Astrocyte of the spinal cord (primary cell): ENCODE data around the gene LRRC2.

Experiments
- DNase-seq: peaks from one replicate; pipeline ENCODE4 v3.0.0; 2011; ENCODE audit warnings: low read depth, low spot score
- H3K4me3 ChIP-seq: 2 replicates; pipeline ENCODE4 v1.5.1; 2011; ENCODE audit warnings: low read depth, mild to moderate bottlenecking, low read length, moderate library complexity
- CTCF ChIP-seq: IDR thresholded peaks from 2 replicates; pipeline ENCODE4 v1.5.1; 2012; ENCODE audit warnings: low read depth, mild to moderate bottlenecking, low read length, inconsistent platforms
- in situ Hi-C: cut with HindIII; loops from 2 replicates; pipeline ENCODE4 v1.10.0; 2017; ENCODE audit warnings: low sequenced_read_pairs

LRRC2 gene

GRCh38 chr3:46558184-46559043 is 7.7 kb downstream of the LRRC2 start:
- peak; percentile 76 for TF ChIP-seq CTCF

GRCh38 chr3:46557814-46558183 is 8.3 kb downstream of the LRRC2 start:
- in situ Hi-C loops: no loop called here

More at GRCh38 chr3:46558184-46559043, 7.7 kb downstream of the LRRC2 start:
- peak; percentile 78 for DNase-seq
- in situ Hi-C loops: no loop called here
- peak overlapping the region; percentile 21 for H3K4me3 ChIP-seq

GRCh38 chr3:46553154-46553553 is 12.9 kb downstream of the LRRC2 start:
- TF ChIP-seq CTCF: no peak
- DNase-seq: no peak
- H3K4me3 ChIP-seq: no peak overlapping the region
- in situ Hi-C loops: no loop called here

More at GRCh38 chr3:46557814-46558183, 8.3 kb downstream of the LRRC2 start:
- no peak overlapping the region for H3K4me3 ChIP-seq
- TF ChIP-seq CTCF: no peak
- DNase-seq: no peak

- in situ Hi-C loops: no loop called here
- no peak for DNase-seq
- H3K4me3 ChIP-seq: no peak overlapping the region
- TF ChIP-seq CTCF: no peak
Observed at GRCh38 chr3:46552538-46552937, 13.6 kb downstream of the LRRC2 start.

- in situ Hi-C loops: no loop called here
- no peak for DNase-seq
- TF ChIP-seq CTCF: no peak
- no peak overlapping the region for H3K4me3 ChIP-seq
Observed at GRCh38 chr3:46551615-46552014, 14.5 kb downstream of the LRRC2 start.

GRCh38 chr3:46549989-46550388 is 16.1 kb downstream of the LRRC2 start:
- H3K4me3 ChIP-seq: no peak overlapping the region
- no peak for TF ChIP-seq CTCF
- in situ Hi-C loops: no loop called here
- no peak for DNase-seq
